ENCODE data around the gene PUM1.

The PUM1 gene

GRCh38 chr1:31036749-31037500, 28.6 kb downstream of the PUM1 start:
- DNase-seq (ENCODE audit: low read depth in 1 of 2, low spot score in 1 of 2): no peak
- in situ Hi-C loops (cut with HindIII; ENCODE audit: low pct_unique_long_range_greater_than_20kb, low sequenced_read_pairs): no loop called here
- TF ChIP-seq JUND (IDR thresholded peaks at IDR 0.05; ENCODE audit: low read depth): no peak

- DNase-seq (ENCODE audit: low read depth in 1 of 2, low spot score in 1 of 2): no peak
- in situ Hi-C loops (cut with HindIII; ENCODE audit: low pct_unique_long_range_greater_than_20kb, low sequenced_read_pairs): no loop called here
- no peak for TF ChIP-seq JUND (IDR thresholded peaks at IDR 0.05; ENCODE audit: low read depth)
These were observed 31.9 kb downstream of the PUM1 start for GRCh38 chr1:31033598-31033997.

GRCh38 chr1:31032266-31032665, 33.3 kb downstream of the PUM1 start:
- TF ChIP-seq JUND (IDR thresholded peaks at IDR 0.05; ENCODE audit: low read depth): no peak
- in situ Hi-C loops (cut with HindIII; ENCODE audit: low pct_unique_long_range_greater_than_20kb, low sequenced_read_pairs): no loop called here
- DNase-seq (ENCODE audit: low read depth in 1 of 2, low spot score in 1 of 2): no peak

GRCh38 chr1:31031330-31032143, 34.0 kb downstream of the PUM1 start:
- in situ Hi-C loops (cut with HindIII; ENCODE audit: low pct_unique_long_range_greater_than_20kb, low sequenced_read_pairs): no loop called here
- no peak for TF ChIP-seq JUND (IDR thresholded peaks at IDR 0.05; ENCODE audit: low read depth)
- no peak for DNase-seq (ENCODE audit: low read depth in 1 of 2, low spot score in 1 of 2)

GRCh38 chr1:31029026-31029425, 36.5 kb downstream of the PUM1 start:
- in situ Hi-C loops (cut with HindIII; ENCODE audit: low pct_unique_long_range_greater_than_20kb, low sequenced_read_pairs): no loop called here
- TF ChIP-seq JUND (IDR thresholded peaks at IDR 0.05; ENCODE audit: low read depth): no peak

GRCh38 chr1:31027693-31028526, 37.6 kb downstream of the PUM1 start:
- in situ Hi-C loops (cut with HindIII; ENCODE audit: low pct_unique_long_range_greater_than_20kb, low sequenced_read_pairs): no loop called here
- no peak for DNase-seq (ENCODE audit: low read depth in 1 of 2, low spot score in 1 of 2)
- no peak for TF ChIP-seq JUND (IDR thresholded peaks at IDR 0.05; ENCODE audit: low read depth)

More at GRCh38 chr1:31029026-31029425, 36.5 kb downstream of the PUM1 start:
- no peak for DNase-seq (ENCODE audit: low read depth in 1 of 2, low spot score in 1 of 2)

- in situ Hi-C loops (cut with HindIII; ENCODE audit: low pct_unique_long_range_greater_than_20kb, low sequenced_read_pairs): no loop called here
- DNase-seq (ENCODE audit: low read depth in 1 of 2, low spot score in 1 of 2): no peak
- TF ChIP-seq JUND (IDR thresholded peaks at IDR 0.05; ENCODE audit: low read depth): no peak
These were observed 43.3 kb downstream of the PUM1 start for GRCh38 chr1:31022259-31022658.

- TF ChIP-seq JUND (IDR thresholded peaks at IDR 0.05; ENCODE audit: low read depth): no peak
- in situ Hi-C loops (cut with HindIII; ENCODE audit: low pct_unique_long_range_greater_than_20kb, low sequenced_read_pairs): no loop called here
- no peak for DNase-seq (ENCODE audit: low read depth in 1 of 2, low spot score in 1 of 2)
These were observed 45.3 kb downstream of the PUM1 start for GRCh38 chr1:31020007-31020790.

GRCh38 chr1:31019401-31019800, 46.1 kb downstream of the PUM1 start:
- in situ Hi-C loops (cut with HindIII; ENCODE audit: low pct_unique_long_range_greater_than_20kb, low sequenced_read_pairs): no loop called here
- no peak for TF ChIP-seq JUND (IDR thresholded peaks at IDR 0.05; ENCODE audit: low read depth)
- DNase-seq (ENCODE audit: low read depth in 1 of 2, low spot score in 1 of 2): no peak

- in situ Hi-C loops (cut with HindIII; ENCODE audit: low pct_unique_long_range_greater_than_20kb, low sequenced_read_pairs): no loop called here
- TF ChIP-seq JUND (IDR thresholded peaks at IDR 0.05; ENCODE audit: low read depth): no peak
- no peak for DNase-seq (ENCODE audit: low read depth in 1 of 2, low spot score in 1 of 2)
These were observed 48.6 kb downstream of the PUM1 start for GRCh38 chr1:31016868-31017267.

GRCh38 chr1:31013187-31013864, 52.2 kb downstream of the PUM1 start:
- no peak for DNase-seq (ENCODE audit: low read depth in 1 of 2, low spot score in 1 of 2)
- in situ Hi-C loops (cut with HindIII; ENCODE audit: low pct_unique_long_range_greater_than_20kb, low sequenced_read_pairs): no loop called here
- no peak for TF ChIP-seq JUND (IDR thresholded peaks at IDR 0.05; ENCODE audit: low read depth)

All from T47D (cell line).